GM12878 (cell line): Measurements from ENCODE around the gene ATP6V1F. TPM values are rescaled to one million over a fixed set of nuclear protein-coding genes. Genes with fewer than 3 reads are reported as not detected.

Source experiments
- ATAC-seq: fragments of 200-7000 bp; cut with Tn5 transposase; 3 replicates; pipeline ENCODE4 v1.9.1; 2020; ENCODE audit warnings: mild to moderate bottlenecking, moderate library complexity
- BruUV-seq: library from RNA; stranded (reverse); fragments of 400-500 nt; replicated peaks from 2 replicates; lab custom pipeline; 2021; lab: Mats Ljungman, UMichigan
- CTCF ChIA-PET: fragments of 300-600 bp; sonication (Branson Sonifier 250); formaldehyde crosslinking; extraction: SDS; loops from one replicate; lab custom pipeline; 2021; ENCODE audit warnings: inconsistent platforms; lab: Yijun Ruan, JAX
- POLR2A ChIA-PET: fragments of 350-600 bp; formaldehyde crosslinking; extraction: SDS; loops from one replicate; lab custom pipeline; 2021; ENCODE audit warnings: inconsistent platforms; lab: Charles Lee
- RAD21 ChIA-PET: fragments of 300-600 bp; sonication (Branson Sonifier 250); formaldehyde crosslinking; loops from one replicate; lab custom pipeline; 2023; ENCODE audit warnings: antibody characterized with exemption; ENCODE audit not compliant: unreplicated experiment; lab: Charles Lee
- SMC1A ChIA-PET: fragments of 300-600 bp; sonication (Branson Sonifier 250); formaldehyde crosslinking; loops from one replicate; lab custom pipeline; 2023; ENCODE audit not compliant: unreplicated experiment, uncharacterized antibody; lab: Charles Lee
- DNase-seq: peaks from one replicate; pipeline ENCODE4 v3.0.0-alpha.2; 2011; ENCODE audit warnings: low read depth, low spot score
- FAIRE-seq: peaks from 3 replicates; lab custom pipeline; 2011; peaks lifted over from hg19 to GRCh38; lab: Jason Lieb, UNC
- H2AFZ ChIP-seq: 2 replicates; pipeline ENCODE4 v1.6.0; 2011; ENCODE audit warnings: low read depth, low read length, control low read depth; ENCODE audit not compliant: control insufficient read depth
- H3K27ac ChIP-seq: 2 replicates; pipeline ENCODE4 v1.5.1; 2011; ENCODE audit warnings: control low read depth; ENCODE audit not compliant: control insufficient read depth, insufficient read depth
- H3K27me3 ChIP-seq, 2 experiments: replicated peaks in 1 of 2; 2 replicates each; pipeline versions ENCODE4 v1.6.0 to v1.6.1; 2011; ENCODE audit warnings: low read length in 1 of 2; ENCODE audit not compliant: control insufficient read depth in 2 of 2, insufficient read depth in 2 of 2
- H3K36me3 ChIP-seq, 2 experiments: 2 replicates each; pipeline ENCODE4 v1.5.1; 2011; ENCODE audit warnings: low read length in 1 of 2; ENCODE audit not compliant: control insufficient read depth in 2 of 2, insufficient read depth in 2 of 2
- H3K4me1 ChIP-seq: 2 replicates; pipeline ENCODE4 v1.6.1; 2011; ENCODE audit warnings: mild to moderate bottlenecking, low read length, moderate library complexity, mixed read lengths; ENCODE audit not compliant: control insufficient read depth, insufficient read depth
- H3K4me2 ChIP-seq: 2 replicates; pipeline ENCODE4 v1.6.0; 2011; ENCODE audit warnings: control low read depth; ENCODE audit not compliant: control insufficient read depth, insufficient read depth
- H3K4me3 ChIP-seq: fragments of 200-600 bp; sonication (generic); 2 replicates; pipeline ENCODE4 v1.5.1; 2016
- H3K79me2 ChIP-seq: 2 replicates; pipeline ENCODE4 v1.6.0; 2011; ENCODE audit warnings: low read length; ENCODE audit not compliant: control insufficient read depth, insufficient read depth
- H3K9ac ChIP-seq: 2 replicates; pipeline ENCODE4 v1.8.0; 2011; ENCODE audit warnings: low read length, control low read depth, mixed read lengths; ENCODE audit not compliant: control insufficient read depth, insufficient read depth
- H3K9me3 ChIP-seq: replicated peaks from 3 replicates; pipeline ENCODE4 v1.5.1; 2011; ENCODE audit warnings: mild to moderate bottlenecking, low read length; ENCODE audit not compliant: control insufficient read depth, insufficient read depth
- H4K20me1 ChIP-seq: 2 replicates; pipeline ENCODE4 v1.6.0; 2011; ENCODE audit not compliant: control insufficient read depth, insufficient read depth
- NR2F1 ChIP-seq: fragments of 450-650 bp; conservative IDR thresholded peaks from 2 replicates; pipeline ENCODE4 v1.6.1; 2017; ENCODE audit warnings: mild to moderate bottlenecking
- YY1 ChIP-seq: IDR thresholded peaks from 2 replicates; pipeline ENCODE4 v1.6.1; 2011; ENCODE audit warnings: low read depth, mild to moderate bottlenecking, low read length
- ZNF217 ChIP-seq: fragments of 450-650 bp; IDR thresholded peaks from 2 replicates; pipeline ENCODE4 v1.6.1; 2017; ENCODE audit warnings: antibody characterized with exemption, mild to moderate bottlenecking
- WGBS: methylation state at CpG from one replicate; pipeline ENCODE4 v1.1.6; 2016; ENCODE audit warnings: low lambda C conversion rate; ENCODE audit not compliant: insufficient replicate concordance, insufficient coverage; ENCODE audit errors: missing lambda C conversion rate; 5-methylcytosine and 5-hydroxymethylcytosine counted together
- in situ Hi-C: fragments of 300-500 bp; cut with MboI; formaldehyde crosslinking; loops from 9 replicates; pipeline ENCODE4 v1.14.3; 2018; ENCODE audit warnings: mixed read lengths
- intact Hi-C: fragments of 100-400 bp; cut with micrococcal nuclease; formaldehyde crosslinking; loops from one replicate; pipeline ENCODE4 v1.14.2; 2022; ENCODE audit not compliant: unreplicated experiment
- polyA plus RNA-seq, 11 experiments: library from polyadenylated mRNA; depleted of rRNA in 4 of 11; unstranded in 6 of 11; stranded (reverse) in 5 of 11; fragments of >200 nt; fragmentation: Nextera tagmentation in 4 of 11; fragmentation: Illumina TruSeq in 1 of 11; extraction: Ambion mirVana in 4 of 11; extraction: Trizol in 1 of 11; gene quantifications; 1 replicate in 1 of 11; 2 replicates in 10 of 11; pipeline versions ENCODE4 v1.2.1 to v1.2.3, GENCODE V29; 2011 to 2016; ENCODE audit warnings: inconsistent platforms in 2 of 11, missing spikeins in 2 of 11, low read depth in 1 of 11
- total RNA-seq, 4 experiments: library from RNA; depleted of rRNA in 3 of 4; stranded (reverse); fragments of >200 nt in 3 of 4; fragmentation: Illumina TruSeq in 1 of 4; extraction: Trizol in 1 of 4; gene quantifications; 2 replicates each; pipeline versions ENCODE4 v1.2.1 to v1.2.3, GENCODE V29; 2013 to 2021
- TF ChIP-seq, protein P1 (sequence below): IDR thresholded peaks from 2 replicates; pipeline ENCODE4 v1.6.1; 2011; ENCODE audit warnings: mild to moderate bottlenecking, low read depth, low read length, moderate library complexity; ENCODE audit not compliant: insufficient replicate concordance

Gene ATP6V1F
- total and polyA plus RNA-seq, 10 of the 15 experiments (the other 5 are each of a cell fraction or from before 2014, with no cell fraction given): 111 to 343 (median 203) TPM

DNA sequence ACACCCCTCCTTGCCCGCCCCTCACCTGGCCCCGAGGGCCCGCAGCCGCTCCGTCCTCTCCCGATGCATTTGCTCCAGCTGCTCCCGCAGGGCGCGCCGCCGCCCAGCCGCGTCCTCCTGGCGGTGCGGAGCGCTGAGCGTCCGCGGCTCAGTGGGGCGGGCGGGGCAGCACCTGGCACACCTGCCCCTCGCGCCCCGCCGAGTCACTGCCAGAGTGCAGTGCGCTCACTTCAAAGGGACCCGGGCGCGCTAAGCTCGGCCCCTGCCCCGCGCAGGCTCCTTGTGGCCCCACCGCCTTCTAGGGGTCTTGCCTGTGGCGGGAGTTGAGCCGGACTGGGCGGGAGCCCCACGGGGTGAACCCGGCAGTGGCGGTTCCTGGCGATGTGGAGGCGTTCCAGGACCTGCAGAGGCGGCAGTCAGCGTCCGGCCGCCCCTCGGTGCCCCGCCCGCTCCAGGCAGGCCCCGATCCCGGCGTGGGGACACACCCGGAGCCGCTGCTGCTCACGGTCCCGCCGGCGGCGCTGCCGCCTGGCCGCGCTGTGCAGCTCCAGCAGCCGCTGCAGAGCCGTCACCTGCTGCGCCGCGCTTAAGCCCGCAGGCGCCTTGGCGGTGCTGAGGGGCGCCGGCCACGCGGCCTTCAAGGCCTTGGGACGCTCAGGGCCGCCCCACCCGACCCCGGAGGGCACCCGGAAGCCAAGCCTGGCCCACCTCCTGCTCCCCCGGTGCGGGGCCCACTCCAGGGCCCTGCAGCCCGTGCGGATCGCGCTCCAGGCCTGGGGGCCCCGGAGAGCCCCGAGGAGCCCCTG, 6.7 kb downstream of the ATP6V1F start (continued):
- 0 out of 2 replicates have a peak, but pooled peaks have one; percentile 32 for TF ChIP-seq ZNF217
- TF ChIP-seq, protein P1, sequence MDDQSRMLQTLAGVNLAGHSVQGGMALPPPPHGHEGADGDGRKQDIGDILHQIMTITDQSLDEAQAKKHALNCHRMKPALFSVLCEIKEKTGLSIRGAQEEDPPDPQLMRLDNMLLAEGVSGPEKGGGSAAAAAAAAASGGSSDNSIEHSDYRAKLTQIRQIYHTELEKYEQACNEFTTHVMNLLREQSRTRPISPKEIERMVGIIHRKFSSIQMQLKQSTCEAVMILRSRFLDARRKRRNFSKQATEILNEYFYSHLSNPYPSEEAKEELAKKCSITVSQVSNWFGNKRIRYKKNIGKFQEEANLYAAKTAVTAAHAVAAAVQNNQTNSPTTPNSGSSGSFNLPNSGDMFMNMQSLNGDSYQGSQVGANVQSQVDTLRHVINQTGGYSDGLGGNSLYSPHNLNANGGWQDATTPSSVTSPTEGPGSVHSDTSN: no peak

- Histone ChIP-seq H3K9ac (peak overlapping the region; percentile 44; the same call in 1 of the 2 replicates), H3K4me2 (peak overlapping the region; percentile 95; the same call in 1 of the 2 replicates), H2AFZ (peak overlapping the region; percentile 65), H3K4me3 (peak overlapping the region; percentile 64; the same call in 1 of the 2 replicates), H3K9me3 (no peaks in the 10 kb centered on the region), H3K4me1 (peaks cover 5% of the 10 kb centered on the region; the same call in 1 of the 2 replicates), H3K36me3 (no peaks in the 10 kb centered on the region; a peak in 2 of 4 replicates), H4K20me1 (no peaks in the 10 kb centered on the region), H3K27ac (no peak overlapping the region), H3K27me3 (no peaks in the 10 kb centered on the region), H3K79me2 (peaks cover 2% of the 10 kb centered on the region)
- TF ChIP-seq NR2F1 (0 out of 2 replicates have a peak, but pooled peaks have one; percentile 2), YY1 (no peak)
- FAIRE-seq (no peak), DNase-seq (no peak), ATAC-seq (peak; percentile 38)
- CTCF ChIA-PET: interaction anchor here (0.8 to 1.3 kb wide), 2 partner anchors 13 to 14 kb away, joined by 3 to 6 read pairs; no protein-coding TSS in a partner anchor
- BruUV-seq: no TSS peak
- SMC1A ChIA-PET: no interaction called here
- intact Hi-C loops: no loop called here
- 6% methylated on average over 14 of the region's 30 CpGs for WGBS
- POLR2A ChIA-PET: no interaction called here
- RAD21 ChIA-PET: interaction anchor here (1.5 kb wide), 1 partner anchor 68 kb away, joined by 3 read pairs; the partner anchor contains the start of gene IRF5
- in situ Hi-C loops: no loop called here
These were observed 7.3 kb downstream of the ATP6V1F start for GRCh38 chr7:128869944-128870285.
